HG03432 (cell line): ENCODE results near the gene BCOR.
A peak's percentile ranks its signal among the peaks of the same experiment; 100 is the strongest.

Experiments
- ATAC-seq: cut with Tn5 transposase; IDR thresholded peaks from one replicate; pipeline ENCODE4 v1.9.1; 2021; ENCODE audit warnings: mild to moderate bottlenecking, moderate library complexity; ENCODE audit not compliant: unreplicated experiment

Gene BCOR

DNA sequence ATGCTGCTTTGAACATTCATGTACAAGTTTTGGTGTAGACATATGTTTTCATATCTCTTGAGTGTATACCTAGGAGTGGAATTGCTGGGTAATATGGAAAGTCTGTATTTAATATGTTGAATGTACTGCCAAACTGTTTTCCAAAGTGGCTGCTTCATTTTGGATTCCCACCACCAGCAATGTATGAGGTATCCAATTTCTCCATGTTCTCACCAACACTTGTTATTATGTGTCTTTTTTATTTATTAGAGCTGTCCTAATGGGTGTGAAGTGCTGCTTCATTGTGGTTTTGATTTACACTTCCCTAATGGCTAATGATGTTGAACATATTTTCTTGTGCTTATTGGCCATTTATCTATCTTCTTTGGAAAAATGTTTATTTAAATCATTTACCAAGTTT is 60.4 kb downstream of the BCOR start:
- no peak for ATAC-seq

DNA sequence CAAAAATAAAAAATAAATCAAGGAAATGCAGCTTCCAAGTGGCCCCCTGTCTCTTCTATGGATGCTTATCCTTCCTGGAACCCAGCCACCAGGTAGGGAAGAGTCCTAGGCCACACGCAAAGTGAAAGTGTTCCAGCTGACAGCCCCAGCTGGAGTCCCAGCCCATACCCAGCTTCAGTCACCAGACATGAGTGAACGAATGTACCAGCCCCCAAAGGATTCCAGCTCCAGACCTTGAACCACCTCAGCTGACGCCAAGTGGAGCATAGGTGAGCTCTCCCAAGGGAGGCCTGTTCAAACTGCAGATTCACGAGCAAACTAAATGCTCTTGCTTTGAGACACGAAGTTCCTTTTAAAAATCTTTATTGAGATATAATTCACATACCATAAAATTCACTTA is 62.0 kb downstream of the BCOR start:
- ATAC-seq = no peak

DNA sequence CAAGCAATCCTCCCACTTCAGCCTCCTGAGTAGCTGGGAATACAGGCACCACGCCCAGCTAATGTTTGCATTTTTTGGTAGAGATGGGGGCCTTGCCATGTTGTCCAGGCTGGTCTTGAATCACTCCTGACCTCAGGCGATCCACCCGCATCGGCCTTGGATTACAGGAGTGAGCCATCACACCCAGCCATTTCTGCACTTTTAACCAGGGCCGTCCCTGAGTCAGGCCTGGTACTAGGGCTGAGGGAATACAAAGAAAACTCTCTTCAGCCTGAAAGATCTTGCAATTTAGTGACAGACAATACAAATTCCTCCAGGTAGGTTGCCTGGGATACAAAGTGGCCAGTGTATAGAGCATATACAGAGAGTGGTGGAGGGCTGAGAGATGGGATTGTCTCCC is 65.8 kb downstream of the BCOR start:
- ATAC-seq = no peak

DNA sequence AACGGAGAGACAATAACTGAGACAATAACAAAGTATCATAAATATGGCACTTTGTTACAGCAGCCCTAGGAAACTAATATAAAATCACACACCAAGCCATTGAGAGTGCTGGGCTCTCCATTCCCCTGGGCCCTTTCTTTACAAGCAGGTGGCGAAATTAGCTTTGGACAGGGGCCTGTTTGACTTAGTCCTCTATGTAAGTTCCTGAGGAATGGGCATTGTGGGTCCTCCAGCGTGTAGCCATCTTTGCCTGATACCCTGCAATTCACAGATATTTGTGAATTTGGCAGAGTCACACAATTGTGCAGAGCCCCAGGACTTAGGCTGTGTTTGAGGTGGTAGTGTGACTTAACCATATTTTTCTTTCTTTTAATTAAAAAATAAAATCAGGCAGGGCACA is 67.6 kb downstream of the BCOR start:
- ATAC-seq = no peak

DNA sequence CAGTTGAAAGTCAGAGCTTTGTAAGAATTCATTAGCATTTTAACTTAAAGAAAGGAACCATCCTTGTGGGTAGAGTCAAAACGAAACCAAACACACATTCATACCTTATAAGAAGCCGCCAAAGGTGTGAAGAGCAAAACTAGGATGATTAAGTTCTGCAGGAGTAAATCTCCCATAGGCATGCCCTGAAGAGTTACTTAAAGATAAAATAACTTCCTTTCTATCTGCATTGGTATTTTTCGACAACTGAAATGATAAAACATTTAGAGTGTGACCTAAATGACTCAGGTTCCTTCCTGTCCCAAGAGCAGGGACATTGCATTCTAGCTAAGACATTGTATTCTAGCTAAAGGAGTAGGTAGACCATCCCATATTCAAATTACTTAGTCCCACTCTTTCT is 75.3 kb downstream of the BCOR start:
- ATAC-seq = peak; percentile 63

DNA sequence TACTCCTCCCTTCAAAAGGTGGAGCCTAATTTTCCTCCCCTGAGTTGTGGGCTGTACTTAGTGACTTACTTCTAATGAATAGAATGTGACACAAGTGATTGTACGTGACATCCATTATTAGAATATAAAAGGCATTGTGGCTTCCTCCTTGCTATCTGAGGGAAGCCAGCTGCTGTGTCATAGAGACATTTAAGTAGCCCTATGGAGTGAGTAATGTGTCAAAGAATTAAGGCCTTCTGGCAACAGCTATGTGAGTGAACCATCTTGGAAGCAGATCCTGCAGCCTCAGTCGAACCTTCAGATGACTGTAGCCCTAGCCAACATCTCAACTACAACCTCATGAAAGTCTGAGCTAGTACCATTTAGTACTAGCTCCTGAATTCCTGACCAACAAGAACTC is 76.1 kb downstream of the BCOR start:
- ATAC-seq = no peak

DNA sequence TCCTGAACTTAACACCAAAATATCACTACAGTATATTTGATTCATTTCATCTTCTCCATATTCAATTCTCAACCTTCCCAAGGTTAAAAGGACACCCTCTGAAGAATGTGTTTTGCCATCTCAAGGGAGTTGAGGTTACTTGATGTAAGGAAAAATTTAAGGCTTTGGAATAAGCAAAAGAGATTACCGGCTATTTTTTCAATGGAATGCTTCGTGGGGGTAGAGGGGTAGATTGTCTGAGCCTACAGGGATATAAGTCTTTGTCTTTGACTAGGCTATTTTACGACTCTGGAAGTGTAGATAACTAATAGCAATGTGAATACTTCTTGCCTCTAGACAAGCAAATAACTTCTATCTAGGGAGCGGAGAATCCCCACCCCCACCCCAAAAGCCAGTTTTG is 78.2 kb downstream of the BCOR start:
- ATAC-seq = no peak

DNA sequence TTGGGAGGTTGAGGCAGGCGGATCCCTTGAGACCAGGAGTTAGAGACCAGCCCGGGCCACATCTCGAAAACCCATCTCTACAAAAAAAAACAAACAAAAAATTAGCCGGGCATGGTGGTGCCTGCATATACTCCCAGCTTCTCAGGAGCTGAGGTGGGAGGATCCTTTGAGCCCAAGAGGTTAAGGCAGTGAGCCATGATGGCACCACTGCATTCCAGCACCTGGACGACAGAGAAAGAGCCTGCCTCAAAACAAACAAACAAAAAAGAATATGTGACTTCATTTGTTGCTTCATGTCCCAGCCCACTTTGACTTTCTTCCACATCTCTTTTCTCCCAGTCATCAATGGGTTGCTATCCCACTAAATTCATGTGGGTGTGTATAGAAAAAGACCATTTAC is 79.7 kb downstream of the BCOR start:
- ATAC-seq = no peak

DNA sequence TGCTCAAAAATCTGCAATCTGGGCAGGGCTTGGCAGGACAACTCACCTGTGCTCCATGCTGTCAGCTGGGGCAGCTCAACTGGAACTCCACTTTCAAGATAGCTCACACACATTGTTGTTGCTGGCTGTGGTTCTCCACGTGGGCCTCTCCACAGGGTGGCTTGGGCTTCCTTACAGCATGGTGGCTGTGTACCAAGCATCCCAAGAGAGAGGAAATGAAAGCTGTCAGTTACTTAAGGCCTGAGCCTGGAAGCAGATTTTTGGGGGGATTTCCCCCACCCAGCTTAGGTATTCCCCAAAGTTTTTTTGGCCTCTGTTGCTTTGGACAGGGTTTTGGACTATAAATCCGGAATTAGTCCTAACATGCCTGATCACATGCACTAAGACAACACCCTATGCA is 81.0 kb downstream of the BCOR start:
- no peak for ATAC-seq

DNA sequence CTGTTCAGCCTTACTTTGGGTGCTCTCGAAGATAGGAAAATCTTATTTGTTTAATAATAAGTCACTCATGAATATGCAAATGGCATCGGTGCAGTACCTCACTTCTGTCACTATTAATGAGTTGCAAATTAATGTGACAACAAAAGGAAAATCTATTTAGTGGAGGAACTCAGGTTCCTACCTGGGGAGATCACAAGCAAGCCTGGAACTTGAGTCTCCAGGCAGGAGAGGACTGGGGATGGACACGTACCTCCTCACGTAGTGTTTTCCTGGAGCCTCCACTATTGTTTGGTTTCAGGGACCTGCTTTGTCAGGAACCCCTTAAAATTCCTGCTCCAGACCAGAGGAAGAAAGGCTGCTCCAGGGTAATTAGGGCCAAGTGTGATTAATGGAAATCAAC is 82.1 kb downstream of the BCOR start:
- no peak for ATAC-seq

DNA sequence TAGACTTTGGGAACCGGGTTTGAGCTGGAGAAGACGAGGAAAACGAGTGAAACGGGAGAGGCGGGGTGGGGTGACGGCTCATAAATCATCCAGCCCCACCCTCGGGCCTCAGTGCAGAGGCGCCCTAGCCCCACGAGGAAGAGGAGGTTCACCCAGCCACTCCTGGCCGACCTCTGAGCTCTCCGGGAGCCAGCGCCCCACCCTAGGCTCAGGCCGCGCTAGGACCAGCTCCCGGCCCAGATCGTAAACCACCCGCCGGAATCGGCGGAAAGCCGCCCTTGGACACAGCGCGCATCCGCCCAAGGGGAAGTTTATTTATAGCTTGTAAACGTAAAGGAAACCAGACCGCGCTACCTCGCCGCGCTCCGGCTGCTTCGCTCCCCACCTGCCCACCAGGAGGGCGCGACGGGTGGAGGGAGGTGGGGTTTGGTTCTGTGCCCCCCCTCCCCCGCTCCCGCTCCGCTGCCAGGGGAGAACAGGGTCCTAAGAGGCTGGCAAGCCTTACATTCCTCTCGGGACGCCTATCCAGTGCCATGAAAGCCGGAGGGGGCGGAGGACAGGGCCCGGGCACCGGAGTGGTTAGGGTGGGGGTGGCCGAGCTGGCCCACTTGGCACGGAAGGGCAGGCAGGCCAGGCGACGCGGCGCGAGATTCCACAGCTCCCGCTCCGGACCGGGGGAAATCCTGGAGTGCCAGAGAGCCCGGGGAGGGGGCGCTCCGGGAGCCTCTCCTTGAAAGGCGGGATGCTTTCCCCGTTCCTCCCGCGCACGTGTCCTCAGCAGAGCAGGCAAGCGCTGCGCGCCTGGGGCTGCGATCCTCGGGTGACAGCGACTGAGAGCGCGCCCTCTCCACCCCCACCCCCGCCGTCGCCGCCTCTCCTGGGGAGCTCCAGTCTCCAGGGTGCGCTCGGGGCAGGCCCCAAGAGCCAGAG is 84.2 kb downstream of the BCOR start:
- ATAC-seq = peak; percentile 51

DNA sequence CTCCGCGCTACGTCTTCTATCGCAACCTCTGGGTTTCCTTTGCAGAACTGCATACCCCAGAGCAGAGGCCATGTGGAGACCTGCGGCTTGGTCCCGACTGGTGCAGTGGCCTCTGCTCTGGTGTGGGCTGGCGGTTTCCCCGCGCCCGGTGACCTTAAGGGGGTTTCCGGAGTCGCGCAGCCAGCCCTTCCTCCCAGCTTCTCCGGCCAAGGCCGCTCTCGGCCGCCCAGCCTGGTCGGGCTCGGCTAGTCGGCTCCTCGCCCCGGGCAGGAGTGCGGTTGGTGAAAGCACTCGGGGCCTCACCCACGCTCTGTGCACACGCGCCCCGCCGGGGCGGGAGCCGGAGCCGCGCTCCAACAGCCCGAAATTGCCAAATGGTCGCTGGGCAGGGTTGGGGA is 84.9 kb downstream of the BCOR start:
- peak; percentile 47 for ATAC-seq

DNA sequence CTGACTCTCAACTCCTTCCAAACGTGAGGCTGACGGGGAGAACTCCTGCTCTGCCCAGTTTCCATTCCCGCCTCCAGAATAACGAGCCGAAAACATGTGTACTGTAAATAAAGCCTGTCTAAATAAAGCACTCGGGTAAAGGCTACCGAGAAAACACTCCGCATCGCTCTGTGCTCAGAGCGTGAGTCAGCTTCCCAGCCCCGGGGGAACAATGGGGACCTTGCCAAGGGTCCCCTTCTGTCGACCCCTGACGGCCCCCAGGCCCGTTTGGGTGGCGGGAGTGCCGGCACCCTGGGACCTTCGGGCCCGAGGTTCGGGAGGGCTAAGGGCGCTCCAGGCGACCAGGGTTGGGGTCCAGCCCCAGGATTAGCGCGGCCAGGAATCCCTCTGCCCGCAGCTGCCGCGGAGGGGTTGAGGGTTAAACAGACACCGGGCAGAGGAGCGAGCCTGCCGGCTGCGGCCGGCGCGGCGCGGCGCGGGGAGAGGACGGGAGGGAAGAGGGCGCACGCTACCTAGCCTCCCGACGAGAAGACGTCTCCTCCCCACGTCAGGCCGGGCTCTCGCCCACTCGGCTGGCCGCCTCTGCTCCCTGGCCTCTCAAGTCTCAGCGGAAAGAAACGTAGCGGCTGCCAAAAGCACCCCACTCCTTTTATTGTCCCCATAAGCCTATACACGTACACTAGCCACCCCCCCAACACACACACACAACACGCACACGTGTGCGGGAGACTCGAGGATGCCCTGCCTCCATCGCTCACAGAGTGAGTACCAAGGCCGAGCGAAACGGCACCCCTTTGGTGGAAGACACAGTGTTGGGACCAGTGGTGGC is 85.5 kb downstream of the BCOR start:
- peak; percentile 5 for ATAC-seq

DNA sequence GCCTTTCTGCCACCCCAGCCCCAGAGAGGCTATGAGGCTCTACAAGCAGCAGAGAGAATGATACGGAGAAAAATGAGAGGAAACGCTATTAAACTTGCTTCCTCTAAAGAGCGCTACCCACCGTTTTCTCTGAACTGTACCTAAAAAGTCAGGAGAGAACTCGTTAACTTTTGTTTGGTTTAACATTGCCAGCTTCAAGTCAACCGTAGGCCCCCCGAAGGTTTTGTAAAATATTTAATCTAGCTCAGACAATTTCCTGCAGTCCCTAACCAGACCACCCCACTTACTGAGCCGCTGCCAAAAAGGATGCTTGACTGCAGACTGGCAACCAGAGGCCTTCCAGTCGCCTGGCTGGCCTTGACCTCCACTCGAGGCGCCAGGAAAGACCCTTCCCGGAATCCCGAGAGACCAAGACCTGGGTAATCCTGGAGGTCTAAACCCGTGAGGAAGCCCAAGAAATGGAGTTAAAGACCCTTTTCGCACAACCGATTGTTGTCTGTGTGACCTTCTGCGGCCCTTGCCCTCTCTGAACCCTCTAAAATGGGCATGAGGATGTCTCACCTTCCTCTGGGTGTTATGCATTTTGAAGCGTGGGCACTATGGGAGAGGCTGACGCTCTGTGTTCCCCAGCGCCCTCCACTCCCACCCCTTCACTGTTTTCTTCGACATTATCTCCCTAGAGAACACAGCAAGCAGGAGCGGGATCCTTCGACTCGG is 86.3 kb downstream of the BCOR start:
- ATAC-seq = no peak

DNA sequence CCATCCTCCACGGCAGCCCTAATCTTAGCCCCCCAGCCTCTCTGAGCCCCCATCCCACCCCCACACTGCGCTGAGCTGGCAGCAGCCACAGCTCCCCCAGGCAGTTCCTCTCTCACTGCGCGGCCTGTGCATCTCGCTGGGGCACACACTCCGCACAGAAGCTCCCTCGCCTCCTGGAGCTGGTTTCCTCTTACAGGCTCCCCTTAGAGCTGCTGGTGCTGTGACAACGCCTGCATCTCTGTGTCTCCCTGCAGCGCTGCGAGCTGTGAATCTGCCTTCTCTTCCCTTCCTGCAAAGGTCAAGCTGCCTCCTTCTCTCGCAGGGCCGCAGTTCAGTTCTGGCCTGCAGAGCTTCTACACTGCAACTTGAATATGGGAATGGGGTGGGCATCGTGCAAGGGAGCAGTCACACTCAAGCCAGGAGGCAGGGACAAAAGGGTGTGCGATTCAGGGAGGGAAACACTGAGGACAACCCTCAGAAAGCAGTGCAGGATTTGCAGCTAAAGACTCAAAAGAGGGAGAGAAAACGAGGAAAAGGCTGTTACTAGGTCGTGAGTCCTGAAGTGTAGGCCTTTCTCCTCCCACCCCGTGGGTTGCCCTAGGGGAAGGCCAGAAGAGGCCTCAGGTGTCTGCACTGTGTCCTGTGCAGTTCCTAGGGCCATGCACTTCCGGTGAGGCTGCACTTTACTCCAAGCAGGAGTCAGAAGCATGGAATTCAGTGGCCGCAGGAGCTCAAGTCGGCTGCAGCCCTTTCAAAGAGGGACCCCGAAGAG is 87.0 kb downstream of the BCOR start:
- ATAC-seq = no peak

DNA sequence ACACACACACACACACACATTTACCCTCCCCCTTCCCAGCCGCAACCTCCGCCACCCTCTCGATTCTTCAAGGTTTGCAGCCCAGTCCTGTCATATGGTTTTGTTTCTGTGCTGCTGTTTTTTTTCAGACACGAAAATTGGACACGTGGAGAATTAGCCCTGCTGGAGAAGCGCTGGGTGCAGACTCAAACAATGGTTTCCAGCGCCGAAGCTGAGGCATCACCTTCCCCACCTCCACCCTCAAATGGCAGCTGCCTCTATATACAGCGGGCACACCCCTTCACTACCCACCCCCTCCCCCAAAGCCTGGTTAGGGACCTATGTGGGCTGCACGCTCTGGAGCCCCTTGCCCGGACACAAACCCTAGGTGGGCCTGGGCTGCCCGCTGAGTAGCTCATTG is 87.9 kb downstream of the BCOR start:
- ATAC-seq = no peak

DNA sequence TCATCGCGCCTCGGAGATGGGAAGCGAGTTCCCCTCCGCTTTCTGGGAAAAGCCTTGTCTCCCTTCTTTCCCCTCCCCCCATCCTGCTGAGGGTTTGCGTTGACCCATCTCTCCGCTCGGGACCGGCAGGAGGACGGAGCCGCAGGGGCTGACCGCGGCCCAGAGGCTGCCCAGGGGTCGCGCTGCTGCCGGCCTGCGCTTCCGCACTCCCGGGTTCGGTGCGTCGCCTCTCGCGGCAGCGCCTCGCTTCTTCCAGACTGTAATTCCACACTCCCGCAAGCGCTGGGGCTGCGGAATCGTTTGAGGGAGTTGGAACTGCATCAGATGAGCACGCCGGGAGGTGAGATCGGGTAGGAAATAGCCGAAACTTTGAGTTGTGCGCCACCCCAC is 88.3 kb downstream of the BCOR start:
- no peak for ATAC-seq

DNA sequence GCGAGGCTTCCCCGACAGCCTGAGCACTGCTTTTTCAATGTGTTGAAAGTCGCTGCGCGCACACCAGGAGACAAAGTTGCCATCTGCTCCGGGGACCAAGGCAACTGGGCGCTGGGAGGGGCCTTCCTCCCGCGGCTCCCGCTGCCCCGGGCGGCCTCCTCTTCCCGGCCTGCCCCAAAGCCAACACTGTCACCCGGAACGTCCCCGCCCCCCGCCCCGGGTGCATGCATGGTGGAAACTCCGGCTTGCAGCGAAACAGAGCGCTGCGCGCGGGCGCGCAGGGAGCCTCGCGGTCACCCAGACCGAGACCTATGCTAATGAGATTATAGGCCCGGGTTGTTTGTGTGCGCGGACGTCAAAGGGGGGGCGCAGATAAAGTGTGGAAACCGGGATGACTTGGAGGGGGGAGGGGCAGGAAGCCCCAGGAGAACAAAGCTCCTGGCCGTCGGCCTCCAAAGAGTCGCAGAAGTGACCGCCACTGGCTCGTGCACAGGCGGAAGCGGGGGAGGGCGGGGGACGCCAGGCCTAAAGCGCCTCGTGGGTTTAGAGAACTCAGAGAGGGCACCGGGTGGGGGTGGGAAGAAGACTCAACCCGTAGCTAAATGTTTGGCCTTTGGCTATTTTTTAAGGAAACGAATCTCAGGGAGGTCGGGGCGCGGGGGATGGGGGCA is 88.8 kb downstream of the BCOR start:
- ATAC-seq = no peak

DNA sequence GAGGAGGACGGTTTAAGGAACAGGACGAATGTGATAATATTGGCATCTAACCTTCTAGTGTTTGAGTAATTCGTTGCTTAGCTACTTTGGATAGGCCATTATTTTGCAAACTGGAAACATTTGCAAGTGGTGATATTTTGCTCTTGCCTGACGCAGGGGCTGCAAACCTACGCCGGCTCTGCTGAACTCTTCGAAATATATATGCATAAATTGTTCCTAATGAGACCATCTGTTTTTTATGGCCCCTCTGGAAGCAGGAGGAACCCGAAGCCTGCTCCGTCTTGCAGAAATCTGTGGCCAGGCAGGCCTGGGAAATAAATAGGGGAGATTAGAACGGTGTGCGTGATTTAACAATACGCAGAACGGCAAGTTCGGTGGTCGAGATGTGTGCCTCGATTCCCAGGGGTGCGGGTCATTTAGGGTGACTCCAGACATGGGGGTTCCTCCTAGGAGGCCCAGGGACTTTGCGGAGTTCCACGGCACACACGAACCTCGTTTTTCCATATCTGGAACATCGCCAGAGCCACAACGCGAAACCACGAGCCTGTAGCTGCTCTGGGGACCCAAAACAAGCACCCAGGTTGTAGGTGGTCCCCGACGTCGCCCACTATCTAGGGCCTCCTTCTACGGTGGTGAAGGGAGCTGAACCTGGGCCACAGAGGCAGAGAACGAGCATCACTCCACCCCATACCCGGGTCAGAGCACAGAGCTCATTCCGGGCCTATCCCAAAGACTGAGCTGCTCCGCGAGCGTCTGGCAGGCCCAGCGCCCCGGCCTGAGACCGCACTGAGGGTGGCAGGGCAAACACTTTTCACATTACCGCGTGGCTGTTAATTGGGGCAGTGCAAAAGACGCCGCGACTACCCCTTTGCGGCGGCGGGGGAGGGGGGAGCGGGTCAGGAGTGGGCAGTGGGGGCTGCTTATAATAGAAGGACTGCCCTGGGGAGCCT is 89.7 kb downstream of the BCOR start:
- ATAC-seq = no peak
